HEK293 (cell line): ENCODE data around the gene ABT1.

Experiments used
- BCL11B ChIP-seq: fragments of 450-650 bp; formaldehyde crosslinking; IDR thresholded peaks from 2 replicates; pipeline ENCODE4 v1.5.1; 2016; ENCODE audit warnings: low read depth, missing biosample characterization, missing genetic modification characterization
- BCL6B ChIP-seq: fragments of 450-650 bp; formaldehyde crosslinking; IDR thresholded peaks from 2 replicates; pipeline ENCODE4 v1.5.1; 2017; ENCODE audit warnings: missing biosample characterization, missing genetic modification characterization
- INSM2 ChIP-seq: fragments of 450-650 bp; formaldehyde crosslinking; IDR thresholded peaks from 2 replicates; pipeline ENCODE4 v1.5.1; 2016; ENCODE audit warnings: missing biosample characterization, missing genetic modification characterization
- MEIS1 ChIP-seq: sonication (generic); formaldehyde crosslinking; IDR thresholded peaks from 2 replicates; pipeline ENCODE4 v1.8.1; 2022; ENCODE audit warnings: missing genetic modification reagents, mild to moderate bottlenecking, borderline replicate concordance
- MZF1 ChIP-seq: fragments of 450-650 bp; formaldehyde crosslinking; IDR thresholded peaks from 2 replicates; pipeline ENCODE4 v1.5.1; 2017; ENCODE audit warnings: missing biosample characterization, missing genetic modification characterization, borderline replicate concordance
- OSR2 ChIP-seq: fragments of 450-650 bp; formaldehyde crosslinking; IDR thresholded peaks from 2 replicates; pipeline ENCODE4 v1.5.1; 2016; ENCODE audit warnings: missing biosample characterization, missing genetic modification characterization
- REPIN1 ChIP-seq: fragments of 450-650 bp; formaldehyde crosslinking; IDR thresholded peaks from 2 replicates; pipeline ENCODE4 v1.5.1; 2017; ENCODE audit warnings: missing biosample characterization, missing genetic modification characterization, low read depth
- SETDB1 ChIP-seq: IDR thresholded peaks from one replicate; pipeline ENCODE4 v1.6.1; 2017; ENCODE audit warnings: mild to moderate bottlenecking, low read length, moderate library complexity, mixed read lengths; ENCODE audit not compliant: insufficient read length
- SP2 ChIP-seq: fragments of 450-650 bp; formaldehyde crosslinking; IDR thresholded peaks from 2 replicates; pipeline ENCODE4 v1.5.1; 2016; ENCODE audit warnings: missing biosample characterization, missing genetic modification characterization
- TRIM28 ChIP-seq: IDR thresholded peaks from 2 replicates; pipeline ENCODE4 v1.6.1; 2011; ENCODE audit warnings: low read length, control low read depth, borderline replicate concordance
- ZBTB44 ChIP-seq: fragments of 450-650 bp; IDR thresholded peaks from 2 replicates; pipeline ENCODE4 v1.5.1; 2018; ENCODE audit warnings: missing biosample characterization, mild to moderate bottlenecking, missing genetic modification characterization
- ZFP3 ChIP-seq: fragments of 450-650 bp; formaldehyde crosslinking; IDR thresholded peaks from 2 replicates; pipeline ENCODE4 v1.5.1; 2016; ENCODE audit warnings: low read depth, missing biosample characterization, missing genetic modification characterization
- ZNF121 ChIP-seq: fragments of 450-650 bp; formaldehyde crosslinking; IDR thresholded peaks from 2 replicates; pipeline ENCODE4 v1.5.1; 2016; ENCODE audit warnings: missing biosample characterization, missing genetic modification characterization
- ZNF169 ChIP-seq: fragments of 450-650 bp; formaldehyde crosslinking; IDR thresholded peaks from 2 replicates; pipeline ENCODE4 v1.5.1; 2016; ENCODE audit warnings: missing biosample characterization, missing genetic modification characterization
- ZNF18 ChIP-seq: fragments of 450-650 bp; formaldehyde crosslinking; IDR thresholded peaks from 2 replicates; pipeline ENCODE4 v1.5.1; 2016; ENCODE audit warnings: missing biosample characterization, missing genetic modification characterization
- ZNF214 ChIP-seq: fragments of 450-650 bp; formaldehyde crosslinking; IDR thresholded peaks from 2 replicates; pipeline ENCODE4 v1.5.1; 2017; ENCODE audit warnings: missing biosample characterization, mild to moderate bottlenecking, missing genetic modification characterization, borderline replicate concordance
- ZNF221 ChIP-seq: fragments of 450-650 bp; formaldehyde crosslinking; IDR thresholded peaks from 2 replicates; pipeline ENCODE4 v1.5.1; 2017; ENCODE audit warnings: missing biosample characterization, missing genetic modification characterization, borderline replicate concordance
- ZNF248 ChIP-seq: fragments of 450-650 bp; formaldehyde crosslinking; IDR thresholded peaks from 2 replicates; pipeline ENCODE4 v1.5.1; 2017; ENCODE audit warnings: missing biosample characterization, missing genetic modification characterization
- ZNF341 ChIP-seq: fragments of 450-650 bp; formaldehyde crosslinking; IDR thresholded peaks from 2 replicates; pipeline ENCODE4; 2016; ENCODE audit warnings: low read depth, missing biosample characterization, missing genetic modification characterization
- ZNF350 ChIP-seq: fragments of 450-650 bp; formaldehyde crosslinking; IDR thresholded peaks from 2 replicates; pipeline ENCODE4 v1.5.0; 2017; ENCODE audit warnings: missing biosample characterization, mild to moderate bottlenecking, missing genetic modification characterization
- ZNF37A ChIP-seq: fragments of 450-650 bp; IDR thresholded peaks from 2 replicates; pipeline ENCODE4 v1.5.1; 2018; ENCODE audit warnings: missing biosample characterization, missing genetic modification characterization
- ZNF391 ChIP-seq: fragments of 450-650 bp; formaldehyde crosslinking; IDR thresholded peaks from 2 replicates; pipeline ENCODE4 v1.5.1; 2016; ENCODE audit warnings: low read depth, missing biosample characterization, missing genetic modification characterization, borderline replicate concordance
- ZNF48 ChIP-seq: fragments of 450-650 bp; formaldehyde crosslinking; IDR thresholded peaks from 2 replicates; pipeline ENCODE4 v1.5.1; 2016; ENCODE audit warnings: missing biosample characterization, missing genetic modification characterization
- ZNF521 ChIP-seq: fragments of 450-650 bp; formaldehyde crosslinking; IDR thresholded peaks from 2 replicates; pipeline ENCODE4 v1.5.1; 2017; ENCODE audit warnings: missing biosample characterization, mild to moderate bottlenecking, missing genetic modification characterization
- ZNF585B ChIP-seq: fragments of 450-650 bp; formaldehyde crosslinking; IDR thresholded peaks from 2 replicates; pipeline ENCODE4 v1.5.1; 2016; ENCODE audit warnings: missing biosample characterization, missing genetic modification characterization
- ZNF639 ChIP-seq: fragments of 450-650 bp; formaldehyde crosslinking; IDR thresholded peaks from 2 replicates; pipeline ENCODE4 v1.5.1; 2016; ENCODE audit warnings: missing biosample characterization, missing genetic modification characterization
- ZNF654 ChIP-seq: fragments of 450-650 bp; formaldehyde crosslinking; IDR thresholded peaks from 2 replicates; pipeline ENCODE4 v1.5.1; 2016; ENCODE audit warnings: low read depth, missing biosample characterization, missing genetic modification characterization
- ZNF658 ChIP-seq: fragments of 450-650 bp; formaldehyde crosslinking; IDR thresholded peaks from 2 replicates; pipeline ENCODE4; 2016; ENCODE audit warnings: missing biosample characterization, missing genetic modification characterization
- ZNF664 ChIP-seq: fragments of 450-650 bp; formaldehyde crosslinking; IDR thresholded peaks from 2 replicates; pipeline ENCODE4 v1.5.1; 2016; ENCODE audit warnings: missing biosample characterization, missing genetic modification characterization
- ZNF747 ChIP-seq: fragments of 450-650 bp; formaldehyde crosslinking; IDR thresholded peaks from 2 replicates; pipeline ENCODE4 v1.5.1; 2016; ENCODE audit warnings: missing biosample characterization, missing genetic modification characterization
- ZSCAN23 ChIP-seq: fragments of 450-650 bp; formaldehyde crosslinking; IDR thresholded peaks from 2 replicates; pipeline ENCODE4 v1.5.1; 2016; ENCODE audit warnings: missing biosample characterization, missing genetic modification characterization
- ZSCAN4 ChIP-seq: fragments of 450-650 bp; formaldehyde crosslinking; IDR thresholded peaks from 2 replicates; pipeline ENCODE4 v1.5.1; 2017; ENCODE audit warnings: missing biosample characterization, missing genetic modification characterization

The ABT1 gene

GRCh38 chr6:26553635-26554446 is 42.9 kb upstream of the ABT1 start (continued):
- TF ChIP-seq BCL6B (tag by site-specific recombination) (no peak), TRIM28 (0 out of 2 replicates have a peak, but pooled peaks have one; percentile 77), SETDB1 (no peak), ZNF658 (no peak), ZNF747 (tag by site-specific recombination) (no peak), ZNF350 (tag by site-specific recombination) (no peak), ZNF521 (no peak), ZBTB44 (peak; percentile 63), ZNF639 (tag by site-specific recombination) (peak; percentile 53; the same call in 1 of the 2 replicates), ZFP3 (tag by site-specific recombination) (no peak), ZNF248 (tag by site-specific recombination) (no peak), ZNF391 (tag by site-specific recombination) (peak; percentile 37; the same call in 1 of the 2 replicates), ZNF48 (tag by site-specific recombination) (no peak), OSR2 (tag by site-specific recombination) (no peak), SP2 (tag by site-specific recombination) (no peak), ZNF214 (tag by site-specific recombination) (no peak; the same call in 1 of the 2 replicates), MZF1 (tag by site-specific recombination) (0 out of 2 replicates have a peak, but pooled peaks have one; percentile 13), ZNF121 (tag by site-specific recombination) (no peak), ZNF664 (tag by site-specific recombination) (0 out of 2 replicates have a peak, but pooled peaks have one; percentile 14), ZNF654 (no peak; the same call in none of the 2 replicates), ZNF18 (no peak), ZNF585B (tag by site-specific recombination) (no peak), ZSCAN23 (tag by site-specific recombination) (no peak), ZNF37A (tag by site-specific recombination) (no peak), ZNF221 (no peak; the same call in 1 of the 2 replicates), ZNF341 (tag by site-specific recombination) (no peak), ZNF169 (no peak), INSM2 (tag by site-specific recombination) (peak; percentile 45), REPIN1 (tag by site-specific recombination) (peak; percentile 59; the same call in 1 of the 2 replicates), MEIS1 (CRISPR knock-in tag) (no peak), ZSCAN4 (tag by site-specific recombination) (no peak), BCL11B (tag by site-specific recombination) (no peak)
